ENCODE results near the gene SNAP25. TPM values are rescaled to one million over a fixed set of nuclear protein-coding genes. Genes with fewer than 3 reads are reported as not detected.

SNAP25 gene
- total RNA-seq, 1 experiment from 2014 or later = 0.39 TPM

- no peak for TF ChIP-seq CBX3 (IDR thresholded peaks at IDR 0.05; ENCODE audit: low read depth)
Measured at GRCh38 chr20:10339609-10340008, 121.0 kb downstream of the SNAP25 start (continued).

GRCh38 chr20:10342152-10342551 lies 123.5 kb downstream of the SNAP25 start:
- Histone ChIP-seq H3K4me1 (ENCODE audit: control insufficient read depth in 1 of 2, insufficient read depth in 2 of 2, low read length in 2 of 2) (no peaks in the 10 kb centered on the region), H3K4me3 (replicated peaks in 1 of 2; ENCODE audit: low read depth in 1 of 2, low read length in 2 of 2) (no peak overlapping the region), H3K36me3 (ENCODE audit: control insufficient read depth in 1 of 2, insufficient read depth in 2 of 2, low read length in 2 of 2) (no peaks in the 10 kb centered on the region), H3K9me2 (ENCODE audit: insufficient read depth) (no peaks in the 10 kb centered on the region), H3K27me3 (ENCODE audit: insufficient read depth, low read length) (no peaks in the 10 kb centered on the region), H3K27ac (ENCODE audit: low read depth, low read length) (no peak overlapping the region), H3K9me3 (ENCODE audit: control insufficient read depth in 1 of 2, insufficient read depth in 1 of 2, low read depth in 1 of 2, low read length in 2 of 2) (no peaks in the 10 kb centered on the region), H3K9ac (ENCODE audit: low read length) (no peak overlapping the region), H3K79me2 (ENCODE audit: insufficient read depth, low read length) (no peaks in the 10 kb centered on the region), H3K4me2 (ENCODE audit: low read length) (no peak overlapping the region), H4K20me1 (ENCODE audit: insufficient read depth) (no peaks in the 10 kb centered on the region), H2AFZ (ENCODE audit: low read depth, low read length, poor library complexity, severe bottlenecking) (no peak overlapping the region)
- no peak for TF ChIP-seq CEBPB (IDR thresholded peaks at IDR 0.05; ENCODE audit: low read depth)
- TF ChIP-seq SP1 (IDR thresholded peaks at IDR 0.05; ENCODE audit: low read depth) = no peak
- TF ChIP-seq POLR2A (IDR thresholded peaks at IDR 0.05; ENCODE audit: borderline replicate concordance, extremely low read depth, insufficient read depth, insufficient read length) = no peak
- no peak for TF ChIP-seq JUND (IDR thresholded peaks at IDR 0.05)
- intact Hi-C loops (cut with micrococcal nuclease) = no loop called here
- no TSS peak for BruUV-seq (replicated peaks)
- DNase-seq (ENCODE audit: low read depth, low spot score) = no peak
- ATAC-seq = no peak
- ChIA-PET CTCF (no interaction called here), POLR2A (no interaction called here), RAD21 (ENCODE audit: low non-redundant PET in 1 of 2, low total read pairs in 2 of 2, uncharacterized antibody in 2 of 2, unreplicated experiment in 2 of 2) (no interaction called here)

GRCh38 chr20:10344953-10345352 lies 126.3 kb downstream of the SNAP25 start:
- no peak overlapping the region for H3K9ac ChIP-seq (ENCODE audit: low read length)
- no peaks in the 10 kb centered on the region for H3K27me3 ChIP-seq (ENCODE audit: insufficient read depth, low read length)
- no peaks in the 10 kb centered on the region for H3K36me3 ChIP-seq (ENCODE audit: control insufficient read depth in 1 of 2, insufficient read depth in 2 of 2, low read length in 2 of 2)
- POLR2A ChIA-PET = no interaction called here
- no TSS peak for BruUV-seq (replicated peaks)
- H3K9me3 ChIP-seq (ENCODE audit: control insufficient read depth in 1 of 2, insufficient read depth in 1 of 2, low read depth in 1 of 2, low read length in 2 of 2) = no peaks in the 10 kb centered on the region
- H3K27ac ChIP-seq (ENCODE audit: low read depth, low read length) = no peak overlapping the region
- H3K4me1 ChIP-seq (ENCODE audit: control insufficient read depth in 1 of 2, insufficient read depth in 2 of 2, low read length in 2 of 2) = no peaks in the 10 kb centered on the region
- RAD21 ChIA-PET (ENCODE audit: low non-redundant PET in 1 of 2, low total read pairs in 2 of 2, uncharacterized antibody in 2 of 2, unreplicated experiment in 2 of 2) = no interaction called here
- intact Hi-C loops (cut with micrococcal nuclease) = no loop called here
- no peaks in the 10 kb centered on the region for H3K79me2 ChIP-seq (ENCODE audit: insufficient read depth, low read length)
- no peak overlapping the region for H2AFZ ChIP-seq (ENCODE audit: low read depth, low read length, poor library complexity, severe bottlenecking)
- H3K4me2 ChIP-seq (ENCODE audit: low read length) = no peak overlapping the region
- H3K4me3 ChIP-seq (replicated peaks in 1 of 2; ENCODE audit: low read depth in 1 of 2, low read length in 2 of 2) = no peak overlapping the region
- no peak for ATAC-seq
- H3K9me2 ChIP-seq (ENCODE audit: insufficient read depth) = no peaks in the 10 kb centered on the region
- CTCF ChIA-PET = no interaction called here
- no peak for DNase-seq (ENCODE audit: low read depth, low spot score)
- no peaks in the 10 kb centered on the region; the same call in 1 of the 2 replicates for H4K20me1 ChIP-seq (ENCODE audit: insufficient read depth)
- TF ChIP-seq ZBTB33 (IDR thresholded peaks at IDR 0.05; ENCODE audit: extremely low read depth, insufficient replicate concordance, low read length) (no peak), JUND (IDR thresholded peaks at IDR 0.05) (no peak), ELF1 (IDR thresholded peaks at IDR 0.05; ENCODE audit: borderline replicate concordance, low read depth) (no peak), REST (IDR thresholded peaks at IDR 0.05; ENCODE audit: low read depth) (no peak), ATF3 (IDR thresholded peaks at IDR 0.05) (no peak), CBX3 (IDR thresholded peaks at IDR 0.05; ENCODE audit: low read depth) (no peak), CTCF (IDR thresholded peaks at IDR 0.05 in 2 of 3, conservative IDR thresholded peaks at IDR 0.05 in 1 of 3; ENCODE audit: borderline replicate concordance in 1 of 3, insufficient read depth in 1 of 3, low read depth in 2 of 3, low read length in 2 of 3) (no peak), RAD21 (IDR thresholded peaks at IDR 0.05; ENCODE audit: low read depth) (no peak)
